ENCODE measurements around the gene ORMDL3. TPM values are rescaled to one million over a fixed set of nuclear protein-coding genes. Genes with fewer than 3 reads are reported as not detected.

ORMDL3 gene
- polyA plus RNA-seq, 1 donor from 2014 or later: 90.1 TPM

DNA sequence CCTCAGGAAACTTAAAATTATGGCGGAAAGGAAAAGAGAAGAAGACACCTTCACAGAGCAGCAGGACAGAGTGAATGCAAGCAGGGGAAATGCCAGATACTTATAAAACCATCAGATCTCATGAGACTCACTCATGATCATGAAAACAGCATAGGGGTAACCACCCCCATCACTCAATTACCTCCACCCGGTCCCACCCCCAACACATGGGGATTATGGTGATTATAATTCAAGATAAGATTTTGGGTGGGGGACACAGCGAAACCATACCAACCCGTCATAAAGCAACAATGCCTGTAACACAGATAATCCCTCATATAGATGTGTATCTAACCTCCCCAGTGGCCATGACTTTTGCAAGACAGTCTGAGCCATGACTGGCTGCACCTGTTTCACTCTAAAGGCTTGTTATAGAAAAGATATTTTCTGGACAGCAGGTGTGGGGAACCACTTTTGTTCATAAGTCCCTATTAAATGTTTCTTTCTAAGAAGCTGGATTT, 28.4 kb upstream of the ORMDL3 start:
- Histone ChIP-seq H3K36me3 (ENCODE audit: insufficient read depth, low read length) (no peaks in the 10 kb centered on the region), H3K4me3 (ENCODE audit: low read length) (no peak overlapping the region), H3F3A (ENCODE audit: insufficient read depth, low read length, poor library complexity, severe bottlenecking) (no peaks in the 10 kb centered on the region), H3K27ac (ENCODE audit: low read length) (no peak overlapping the region), H3K79me2 (replicated peaks; ENCODE audit: insufficient read depth, low read length) (no peaks in the 10 kb centered on the region), H3K9me3 (ENCODE audit: low read length) (no peaks in the 10 kb centered on the region), H3K9me2 (ENCODE audit: insufficient read depth, low read length) (no peaks in the 10 kb centered on the region), H4K20me1 (ENCODE audit: insufficient read depth) (no peaks in the 10 kb centered on the region), H2AFZ (ENCODE audit: low read depth, low read length) (no peak overlapping the region), H3K27me3 (ENCODE audit: insufficient read depth, low read depth, low read length) (no peaks in the 10 kb centered on the region), H3K9ac (ENCODE audit: low read length) (no peak overlapping the region), H3K4me2 (ENCODE audit: low read length) (no peak overlapping the region)
- TF ChIP-seq EZH2 (IDR thresholded peaks at IDR 0.05; ENCODE audit: borderline replicate concordance, insufficient read depth, low read length, poor library complexity, severe bottlenecking) (no peak), MXI1 (conservative IDR thresholded peaks at IDR 0.05; ENCODE audit: poor library complexity, severe bottlenecking) (no peak), TAF1 (IDR thresholded peaks at IDR 0.05; ENCODE audit: low read depth) (no peak)

GRCh38 chr17:39954876-39955275, 27.5 kb upstream of the ORMDL3 start:
- Histone ChIP-seq H3K27me3 (ENCODE audit: insufficient read depth, low read depth, low read length) (no peaks in the 10 kb centered on the region), H3K9ac (ENCODE audit: low read length) (no peak overlapping the region), H3K9me3 (ENCODE audit: low read length) (no peaks in the 10 kb centered on the region), H3K27ac (ENCODE audit: low read length) (no peak overlapping the region), H3K4me3 (ENCODE audit: low read length) (no peak overlapping the region), H3F3A (ENCODE audit: insufficient read depth, low read length, poor library complexity, severe bottlenecking) (no peaks in the 10 kb centered on the region), H3K79me2 (replicated peaks; ENCODE audit: insufficient read depth, low read length) (no peaks in the 10 kb centered on the region), H3K9me2 (ENCODE audit: insufficient read depth, low read length) (no peaks in the 10 kb centered on the region), H4K20me1 (ENCODE audit: insufficient read depth) (no peaks in the 10 kb centered on the region), H3K4me2 (ENCODE audit: low read length) (no peak overlapping the region), H3K36me3 (ENCODE audit: insufficient read depth, low read length) (no peaks in the 10 kb centered on the region), H2AFZ (ENCODE audit: low read depth, low read length) (no peak overlapping the region)
- no peak for TF ChIP-seq REST (IDR thresholded peaks at IDR 0.05; ENCODE audit: borderline replicate concordance)
- TF ChIP-seq SMC3 (conservative IDR thresholded peaks at IDR 0.05; ENCODE audit: poor library complexity): no peak
- TF ChIP-seq, protein P1, sequence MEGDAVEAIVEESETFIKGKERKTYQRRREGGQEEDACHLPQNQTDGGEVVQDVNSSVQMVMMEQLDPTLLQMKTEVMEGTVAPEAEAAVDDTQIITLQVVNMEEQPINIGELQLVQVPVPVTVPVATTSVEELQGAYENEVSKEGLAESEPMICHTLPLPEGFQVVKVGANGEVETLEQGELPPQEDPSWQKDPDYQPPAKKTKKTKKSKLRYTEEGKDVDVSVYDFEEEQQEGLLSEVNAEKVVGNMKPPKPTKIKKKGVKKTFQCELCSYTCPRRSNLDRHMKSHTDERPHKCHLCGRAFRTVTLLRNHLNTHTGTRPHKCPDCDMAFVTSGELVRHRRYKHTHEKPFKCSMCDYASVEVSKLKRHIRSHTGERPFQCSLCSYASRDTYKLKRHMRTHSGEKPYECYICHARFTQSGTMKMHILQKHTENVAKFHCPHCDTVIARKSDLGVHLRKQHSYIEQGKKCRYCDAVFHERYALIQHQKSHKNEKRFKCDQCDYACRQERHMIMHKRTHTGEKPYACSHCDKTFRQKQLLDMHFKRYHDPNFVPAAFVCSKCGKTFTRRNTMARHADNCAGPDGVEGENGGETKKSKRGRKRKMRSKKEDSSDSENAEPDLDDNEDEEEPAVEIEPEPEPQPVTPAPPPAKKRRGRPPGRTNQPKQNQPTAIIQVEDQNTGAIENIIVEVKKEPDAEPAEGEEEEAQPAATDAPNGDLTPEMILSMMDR (IDR thresholded peaks at IDR 0.05; ENCODE audit: poor library complexity, severe bottlenecking): no peak
- no peak for TF ChIP-seq EZH2 (IDR thresholded peaks at IDR 0.05; ENCODE audit: borderline replicate concordance, insufficient read depth, low read length, poor library complexity, severe bottlenecking)
- TF ChIP-seq RAD21 (conservative IDR thresholded peaks at IDR 0.05): no peak
- TF ChIP-seq POLR2AphosphoS5 (IDR thresholded peaks at IDR 0.05): no peak
- TF ChIP-seq MXI1 (conservative IDR thresholded peaks at IDR 0.05; ENCODE audit: poor library complexity, severe bottlenecking): no peak
- no peak for TF ChIP-seq EP300 (conservative IDR thresholded peaks at IDR 0.05; ENCODE audit: poor library complexity, severe bottlenecking)
